Measurements from ENCODE around the gene GRAMD2A.

GRAMD2A gene

DNA sequence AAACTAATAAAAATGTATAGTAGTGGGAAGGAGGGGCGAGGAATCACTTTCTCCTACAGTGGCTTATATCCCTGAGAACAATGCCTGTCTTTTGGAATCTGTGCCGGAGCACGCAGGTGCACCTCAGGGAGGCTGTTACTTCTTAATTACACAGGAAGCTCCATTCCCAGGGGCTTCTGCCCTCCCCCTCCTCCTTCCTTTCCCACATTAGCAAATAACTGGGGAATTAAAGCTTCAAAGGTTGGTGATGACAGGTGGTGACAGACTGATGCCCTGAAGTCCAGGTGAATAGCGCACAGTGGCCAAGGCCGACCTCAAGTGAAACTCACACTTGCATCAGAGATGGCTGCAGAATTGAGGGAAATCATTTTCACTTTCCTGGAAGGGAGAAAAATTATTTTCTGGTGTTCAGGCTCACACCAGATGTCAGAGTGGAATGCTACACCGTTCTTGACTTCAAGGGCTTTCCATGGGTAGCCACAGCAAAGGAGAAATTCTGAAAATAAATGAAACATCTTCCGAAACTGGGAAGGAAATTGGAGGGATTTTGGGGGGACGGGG, 3.7 kb downstream of the GRAMD2A start:
- TF ChIP-seq SIN3A (IDR thresholded peaks at IDR 0.05; ENCODE audit: borderline replicate concordance, insufficient read depth, low read length) (no peak), TAF1 (IDR thresholded peaks at IDR 0.05; ENCODE audit: borderline replicate concordance, insufficient read depth, low read length) (no peak), POLR2AphosphoS5 (IDR thresholded peaks at IDR 0.05; ENCODE audit: low read depth, low read length) (no peak), FOXP2 (optimal IDR thresholded peaks at IDR 0.05; ENCODE audit: borderline replicate concordance, extremely low read depth, extremely low read length, insufficient read depth) (no peak)
- TF ChIP-seq, protein P1, sequence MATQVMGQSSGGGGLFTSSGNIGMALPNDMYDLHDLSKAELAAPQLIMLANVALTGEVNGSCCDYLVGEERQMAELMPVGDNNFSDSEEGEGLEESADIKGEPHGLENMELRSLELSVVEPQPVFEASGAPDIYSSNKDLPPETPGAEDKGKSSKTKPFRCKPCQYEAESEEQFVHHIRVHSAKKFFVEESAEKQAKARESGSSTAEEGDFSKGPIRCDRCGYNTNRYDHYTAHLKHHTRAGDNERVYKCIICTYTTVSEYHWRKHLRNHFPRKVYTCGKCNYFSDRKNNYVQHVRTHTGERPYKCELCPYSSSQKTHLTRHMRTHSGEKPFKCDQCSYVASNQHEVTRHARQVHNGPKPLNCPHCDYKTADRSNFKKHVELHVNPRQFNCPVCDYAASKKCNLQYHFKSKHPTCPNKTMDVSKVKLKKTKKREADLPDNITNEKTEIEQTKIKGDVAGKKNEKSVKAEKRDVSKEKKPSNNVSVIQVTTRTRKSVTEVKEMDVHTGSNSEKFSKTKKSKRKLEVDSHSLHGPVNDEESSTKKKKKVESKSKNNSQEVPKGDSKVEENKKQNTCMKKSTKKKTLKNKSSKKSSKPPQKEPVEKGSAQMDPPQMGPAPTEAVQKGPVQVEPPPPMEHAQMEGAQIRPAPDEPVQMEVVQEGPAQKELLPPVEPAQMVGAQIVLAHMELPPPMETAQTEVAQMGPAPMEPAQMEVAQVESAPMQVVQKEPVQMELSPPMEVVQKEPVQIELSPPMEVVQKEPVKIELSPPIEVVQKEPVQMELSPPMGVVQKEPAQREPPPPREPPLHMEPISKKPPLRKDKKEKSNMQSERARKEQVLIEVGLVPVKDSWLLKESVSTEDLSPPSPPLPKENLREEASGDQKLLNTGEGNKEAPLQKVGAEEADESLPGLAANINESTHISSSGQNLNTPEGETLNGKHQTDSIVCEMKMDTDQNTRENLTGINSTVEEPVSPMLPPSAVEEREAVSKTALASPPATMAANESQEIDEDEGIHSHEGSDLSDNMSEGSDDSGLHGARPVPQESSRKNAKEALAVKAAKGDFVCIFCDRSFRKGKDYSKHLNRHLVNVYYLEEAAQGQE (IDR thresholded peaks at IDR 0.05; ENCODE audit: insufficient read depth in 1 of 2, low read depth in 2 of 2, low read length in 2 of 2) = no peak

DNA sequence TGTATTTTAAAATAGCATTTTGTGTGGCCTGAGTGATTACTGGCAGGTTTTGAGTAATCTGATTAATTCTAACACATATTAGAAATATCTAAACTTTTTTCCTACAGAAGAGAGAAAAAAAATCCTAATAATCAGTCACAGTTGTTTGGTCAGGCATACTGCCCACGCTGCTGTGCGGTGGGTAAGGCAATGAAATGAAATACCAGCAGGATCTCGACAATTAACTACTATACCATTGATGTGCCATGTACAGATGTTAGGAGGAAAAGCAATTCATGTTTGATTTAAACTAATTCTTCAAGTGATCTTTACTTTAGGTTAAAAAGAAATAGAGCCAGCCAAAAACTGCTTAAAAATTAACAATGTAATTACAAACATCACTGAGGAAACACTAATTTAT, 5.2 kb downstream of the GRAMD2A start:
- TF ChIP-seq, protein P1 (IDR thresholded peaks at IDR 0.05; ENCODE audit: insufficient read depth in 1 of 2, low read depth in 2 of 2, low read length in 2 of 2) = no peak
- no peak for TF ChIP-seq TAF1 (IDR thresholded peaks at IDR 0.05; ENCODE audit: borderline replicate concordance, insufficient read depth, low read length)
- TF ChIP-seq POLR2AphosphoS5 (IDR thresholded peaks at IDR 0.05; ENCODE audit: low read depth, low read length) = no peak
- no peak for TF ChIP-seq SIN3A (IDR thresholded peaks at IDR 0.05; ENCODE audit: borderline replicate concordance, insufficient read depth, low read length)
- TF ChIP-seq FOXP2 (optimal IDR thresholded peaks at IDR 0.05; ENCODE audit: borderline replicate concordance, extremely low read depth, extremely low read length, insufficient read depth) = no peak

- TF ChIP-seq FOXP2 (optimal IDR thresholded peaks at IDR 0.05; ENCODE audit: borderline replicate concordance, extremely low read depth, extremely low read length, insufficient read depth) (no peak), TAF1 (IDR thresholded peaks at IDR 0.05; ENCODE audit: borderline replicate concordance, insufficient read depth, low read length) (no peak), SIN3A (IDR thresholded peaks at IDR 0.05; ENCODE audit: borderline replicate concordance, insufficient read depth, low read length) (no peak), POLR2AphosphoS5 (IDR thresholded peaks at IDR 0.05; ENCODE audit: low read depth, low read length) (no peak)
- TF ChIP-seq, protein P1 (IDR thresholded peaks at IDR 0.05; ENCODE audit: insufficient read depth in 1 of 2, low read depth in 2 of 2, low read length in 2 of 2) = no peak
Measured at GRCh38 chr15:72189250-72189902, 8.2 kb downstream of the GRAMD2A start.

DNA sequence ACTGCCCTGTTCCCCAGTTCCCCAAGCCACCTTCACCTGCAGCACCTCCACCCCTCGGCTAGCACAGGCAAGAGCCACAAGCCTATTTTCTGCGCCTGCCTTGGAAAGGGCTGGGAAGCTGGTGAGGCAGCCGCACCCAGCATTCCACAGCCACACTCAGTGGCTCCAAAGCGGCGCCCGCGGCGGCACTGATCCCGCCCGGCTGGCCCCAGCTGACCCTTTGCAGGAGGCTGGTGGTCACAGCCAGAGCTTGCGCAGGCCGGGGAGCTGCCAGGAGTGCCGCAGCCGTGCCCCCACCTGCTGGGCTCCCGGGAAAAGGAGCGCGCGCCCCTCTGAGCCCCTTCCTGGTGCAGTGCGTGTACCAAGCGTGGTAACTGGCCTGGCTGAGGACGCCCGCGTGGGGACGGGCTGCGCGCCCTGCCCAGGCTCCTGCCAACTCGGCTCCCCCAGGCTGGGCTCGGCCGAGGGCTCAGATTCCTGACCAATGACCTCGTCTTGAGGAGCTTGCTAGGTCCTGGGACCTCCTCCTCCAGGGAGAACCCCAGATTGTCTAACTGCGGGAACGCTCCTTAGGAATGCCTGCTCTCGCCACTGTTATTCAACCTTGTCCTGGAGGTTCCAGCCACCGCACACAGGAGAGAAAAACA, 13.3 kb downstream of the GRAMD2A start:
- TF ChIP-seq, protein P1 (IDR thresholded peaks at IDR 0.05; ENCODE audit: insufficient read depth in 1 of 2, low read depth in 2 of 2, low read length in 2 of 2) = no peak
- no peak for TF ChIP-seq TAF1 (IDR thresholded peaks at IDR 0.05; ENCODE audit: borderline replicate concordance, insufficient read depth, low read length)
- TF ChIP-seq POLR2AphosphoS5 (IDR thresholded peaks at IDR 0.05; ENCODE audit: low read depth, low read length) = no peak
- TF ChIP-seq SIN3A (IDR thresholded peaks at IDR 0.05; ENCODE audit: borderline replicate concordance, insufficient read depth, low read length) = no peak
- TF ChIP-seq FOXP2 (optimal IDR thresholded peaks at IDR 0.05; ENCODE audit: borderline replicate concordance, extremely low read depth, extremely low read length, insufficient read depth) = no peak
